Colon (tissue), 2 donors: ENCODE results near the gene OPALIN.

Experiments used
- FAIRE-seq: peaks from 2 replicates; lab custom pipeline; 2012; peaks lifted over from hg19 to GRCh38; lab: Jason Lieb, UNC
- donor health status: control.
- donor health status: control.

The OPALIN gene, protein sequence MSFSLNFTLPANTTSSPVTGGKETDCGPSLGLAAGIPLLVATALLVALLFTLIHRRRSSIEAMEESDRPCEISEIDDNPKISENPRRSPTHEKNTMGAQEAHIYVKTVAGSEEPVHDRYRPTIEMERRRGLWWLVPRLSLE

DNA sequence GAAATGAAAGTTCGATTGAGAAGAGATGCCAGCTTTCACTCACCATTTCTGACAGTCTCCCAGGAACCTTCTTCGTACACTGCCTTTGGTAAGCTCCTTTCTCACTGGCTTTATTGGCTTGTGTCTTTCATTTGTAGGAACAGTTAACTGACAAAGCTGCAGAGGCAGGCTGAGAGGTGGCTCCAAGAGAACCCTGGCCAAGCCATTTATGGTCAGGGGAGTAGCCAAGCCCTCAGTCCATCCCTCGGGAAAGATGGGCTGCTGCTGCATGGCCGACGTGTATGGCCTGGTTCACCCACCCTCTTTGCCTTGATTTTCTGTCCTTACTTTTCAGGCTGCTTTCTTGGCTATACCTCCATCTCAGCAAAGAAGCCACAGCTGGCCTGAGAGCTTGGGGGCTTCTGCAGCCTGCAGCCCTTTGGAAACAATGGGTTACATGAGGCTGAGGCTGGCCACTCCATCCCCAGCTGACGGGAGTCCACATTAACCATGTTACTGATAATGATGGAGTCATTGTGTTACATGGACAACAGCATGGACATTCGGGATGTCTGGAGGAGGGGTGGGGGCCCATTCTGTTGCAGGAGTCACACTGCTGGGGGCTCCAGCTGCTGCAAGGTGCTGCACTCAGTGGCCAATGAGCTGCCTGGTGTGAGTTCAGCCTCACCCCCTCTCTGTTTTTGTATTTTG is at the start of gene OPALIN:
Gene OPALIN (minus strand): TSS at position 152 of the 690 bp plus-strand sequence. CDS start 106 bp downstream, at position 46.
- no peak for FAIRE-seq

GRCh38 chr10:96408201-96408600 is 49.4 kb upstream of the OPALIN start:
- FAIRE-seq, result no peak

DNA sequence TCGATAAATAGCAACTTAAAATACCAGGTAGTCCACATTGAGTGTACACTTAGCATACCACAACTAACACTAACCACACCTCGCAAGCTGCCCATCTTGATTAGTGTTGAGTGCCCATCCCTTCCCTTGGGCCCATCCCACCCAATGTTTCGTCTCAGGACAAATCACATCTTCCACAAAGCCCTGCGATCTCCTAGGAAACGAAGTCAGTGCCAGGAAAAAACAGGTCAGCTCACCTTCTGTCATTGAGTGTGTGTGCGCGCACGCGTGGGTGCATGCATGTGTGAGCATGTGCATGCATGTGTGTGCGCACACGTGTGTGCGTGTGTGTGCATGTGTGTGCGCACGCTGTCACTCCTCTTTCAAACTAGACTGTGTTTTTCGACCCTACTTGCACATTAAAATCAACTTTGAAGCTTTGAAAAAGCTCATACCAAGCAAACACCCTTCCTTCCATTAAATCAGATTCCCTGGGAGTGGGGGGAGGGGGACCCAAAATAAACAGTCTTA is 48.8 kb upstream of the OPALIN start:
- no peak for FAIRE-seq

DNA sequence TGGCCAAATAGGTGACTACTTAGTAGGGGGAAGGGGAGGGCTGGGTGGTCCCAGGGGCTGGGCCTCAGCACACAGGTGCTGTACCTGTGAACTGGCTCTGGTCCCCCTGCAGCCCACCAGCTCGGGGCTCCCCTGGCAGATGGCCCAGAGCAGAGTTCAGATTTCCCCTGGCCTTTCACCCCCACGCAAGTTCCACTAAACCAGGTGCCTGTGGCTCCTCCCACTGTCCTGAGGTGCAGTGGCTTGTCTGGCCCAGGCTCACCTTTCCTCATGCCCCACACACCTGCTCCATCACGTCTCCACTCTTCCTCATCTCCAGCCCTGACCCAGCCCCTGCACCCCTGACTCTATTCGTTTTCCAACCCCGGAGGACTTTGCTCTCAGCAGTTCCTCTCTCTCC is 47.3 kb upstream of the OPALIN start:
- FAIRE-seq, result no peak

GRCh38 chr10:96402417-96403305 is 43.9 kb upstream of the OPALIN start:
- FAIRE-seq, result no peak

DNA sequence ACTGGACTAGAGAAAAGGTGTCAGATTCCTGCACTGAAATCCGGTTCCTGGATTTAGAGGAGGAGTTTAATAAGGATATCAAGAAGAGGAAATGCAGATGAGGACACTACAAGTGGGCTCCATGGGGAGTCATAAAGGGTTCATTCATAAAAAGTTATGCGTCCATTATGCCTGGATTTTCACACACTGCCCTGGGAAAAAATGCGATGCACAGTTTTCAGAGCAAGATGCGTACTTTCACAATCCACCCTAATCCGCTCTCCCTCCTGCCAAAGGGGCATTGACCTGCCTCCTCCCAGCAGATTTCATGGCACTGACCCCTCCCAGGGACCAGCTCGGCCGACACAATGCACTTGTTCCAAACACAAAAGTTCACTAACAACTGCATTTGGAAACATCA is 42.2 kb upstream of the OPALIN start:
- no peak for FAIRE-seq

- FAIRE-seq, result no peak
Measured at GRCh38 chr10:96400465-96400864, 41.7 kb upstream of the OPALIN start.

GRCh38 chr10:96397902-96398301 is 39.1 kb upstream of the OPALIN start:
- no peak for FAIRE-seq

- no peak for FAIRE-seq
Measured at GRCh38 chr10:96395931-96396877, 37.4 kb upstream of the OPALIN start.

GRCh38 chr10:96390460-96390864 is 31.7 kb upstream of the OPALIN start:
- no peak for FAIRE-seq

DNA sequence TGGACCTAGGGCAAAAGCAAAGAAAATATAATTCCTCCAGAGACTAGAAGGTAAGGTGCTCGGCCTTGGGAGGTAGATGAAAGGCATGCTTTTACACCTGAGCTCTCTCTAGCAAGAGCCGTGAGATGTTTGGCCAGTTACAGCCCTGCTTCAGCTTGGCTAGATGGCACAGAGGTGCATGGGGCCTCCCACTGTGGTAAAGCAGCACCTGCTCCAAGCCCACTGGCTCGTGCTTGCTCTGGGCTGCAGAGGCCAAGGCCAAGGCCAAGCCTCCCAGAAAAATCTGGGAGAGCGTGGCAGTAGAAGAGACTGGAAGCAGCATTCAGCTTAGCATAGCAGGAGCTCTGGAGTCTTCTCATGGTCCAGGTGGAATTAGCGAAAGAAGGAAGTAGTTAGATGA is 31.0 kb upstream of the OPALIN start:
- FAIRE-seq, result no peak

DNA sequence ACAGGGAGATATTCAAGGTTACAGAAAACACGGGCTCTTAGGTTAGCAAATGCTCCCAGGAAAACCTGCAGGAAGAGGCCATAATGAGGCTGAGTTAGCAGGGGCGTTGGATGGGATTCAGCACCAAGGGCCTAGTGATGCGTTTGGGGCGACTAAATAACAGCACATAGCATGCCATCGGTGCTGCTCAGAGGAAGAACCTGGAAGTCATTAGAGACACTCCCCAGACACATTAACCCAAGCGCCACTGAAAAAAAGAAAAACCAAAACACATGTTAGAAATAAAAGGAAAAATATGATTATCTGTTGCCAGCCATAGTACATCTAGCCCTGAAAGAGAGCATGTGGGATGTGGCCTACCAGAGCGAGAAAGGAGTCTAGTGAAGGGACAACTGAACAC is 28.8 kb upstream of the OPALIN start:
- FAIRE-seq, result no peak

GRCh38 chr10:96387161-96387560 is 28.4 kb upstream of the OPALIN start:
- FAIRE-seq, result no peak

DNA sequence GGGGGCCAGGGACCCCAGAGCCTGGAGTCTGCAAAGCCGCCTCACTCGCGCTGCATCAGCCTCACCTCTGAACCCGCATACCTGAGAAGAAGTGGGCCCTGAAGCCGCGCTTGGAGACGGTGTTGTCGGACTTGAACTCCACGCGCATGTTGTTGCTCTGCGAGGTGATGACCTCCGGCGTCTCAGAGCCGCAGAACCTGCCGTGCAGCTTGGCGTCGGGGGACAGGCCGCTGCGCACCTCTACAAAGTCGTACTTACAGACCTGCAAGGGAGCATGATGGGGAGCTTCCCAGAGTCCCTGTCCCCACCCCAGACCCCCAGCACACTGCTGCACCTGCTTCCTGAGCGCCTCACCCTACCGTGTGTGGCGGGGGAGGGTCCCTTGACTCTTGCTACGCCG is 25.7 kb upstream of the OPALIN start:
- no peak for FAIRE-seq

GRCh38 chr10:96380821-96381220 is 22.0 kb upstream of the OPALIN start:
- FAIRE-seq, result no peak

GRCh38 chr10:96379758-96380157 is 21.0 kb upstream of the OPALIN start:
- no peak for FAIRE-seq

GRCh38 chr10:96378741-96379140 is 19.9 kb upstream of the OPALIN start:
- no peak for FAIRE-seq

DNA sequence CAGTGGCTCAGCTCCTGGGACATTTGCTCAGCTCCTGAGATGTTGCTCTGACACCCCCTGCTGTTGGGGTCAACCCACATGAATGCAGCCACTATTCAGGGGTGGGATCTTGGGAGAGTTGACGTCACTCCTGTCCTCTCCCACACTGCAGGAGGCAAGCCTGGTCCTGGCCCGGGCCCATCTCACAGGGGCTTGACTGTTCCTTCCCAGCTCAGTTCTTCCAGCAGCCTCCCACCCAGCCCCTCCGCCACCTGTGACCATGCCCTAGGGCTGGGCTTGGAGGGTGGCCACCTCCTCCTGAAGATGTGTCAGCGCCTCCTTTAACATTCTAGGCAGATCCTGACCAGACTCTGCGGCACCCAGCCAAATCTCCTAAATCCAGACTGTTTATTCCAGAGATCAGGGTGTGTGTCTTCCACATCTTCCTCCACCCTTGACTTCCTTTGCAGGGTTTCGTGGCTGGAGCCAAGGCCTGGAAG is 19.1 kb upstream of the OPALIN start:
- FAIRE-seq, result no peak

GRCh38 chr10:96376483-96376882 is 17.7 kb upstream of the OPALIN start:
- FAIRE-seq, result no peak

GRCh38 chr10:96374985-96375830 is 16.4 kb upstream of the OPALIN start:
- FAIRE-seq, result no peak

GRCh38 chr10:96374639-96374984 is 15.8 kb upstream of the OPALIN start:
- FAIRE-seq, result no peak
